Stimulated activated CD8-positive, alpha-beta memory T cell treated with anti-CD3 and anti-CD28 coated beads, Interleukin-4, amount 100 ng/mL, for 4 hours (primary cell): Measurements from ENCODE around the gene ASTN2.

ENCODE experiments used
- DNase-seq, 2 donors: peaks; one replicate each; pipeline ENCODE4 v3.0.0-alpha.2; 2020; ENCODE audit warnings: low read depth in 2 of 2, low spot score in 1 of 2

ASTN2 gene

GRCh38 chr9:117414906-117415331, at the start of gene ASTN2:
TSS of gene ASTN2 (minus strand) at chr9:117415057. CDS start at chr9:117414938, 119 bp downstream.
- DNase-seq = no peak

DNA sequence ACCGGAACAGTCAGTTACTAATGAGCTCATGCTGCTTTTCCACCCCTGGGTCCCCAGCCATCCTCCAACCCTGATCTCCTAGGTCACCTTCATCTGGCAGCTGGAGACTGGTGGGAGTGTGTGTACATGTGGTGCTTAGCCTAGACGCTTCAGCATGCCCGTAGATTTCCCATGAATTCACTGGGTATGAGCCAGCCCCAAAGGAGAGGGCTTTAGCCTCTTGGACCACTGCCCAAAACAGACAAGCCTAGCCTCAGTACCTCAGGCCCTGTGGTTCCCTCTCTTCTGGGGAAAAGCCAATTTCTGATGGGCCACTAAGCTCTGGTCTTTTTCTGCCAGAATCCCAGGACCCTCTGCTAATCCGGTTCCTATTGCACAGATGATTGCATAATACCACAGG, 48.0 kb upstream of the ASTN2 start:
- DNase-seq = no peak

- no peak for DNase-seq
These were observed 46.5 kb upstream of the ASTN2 start for GRCh38 chr9:117461386-117461785.

DNA sequence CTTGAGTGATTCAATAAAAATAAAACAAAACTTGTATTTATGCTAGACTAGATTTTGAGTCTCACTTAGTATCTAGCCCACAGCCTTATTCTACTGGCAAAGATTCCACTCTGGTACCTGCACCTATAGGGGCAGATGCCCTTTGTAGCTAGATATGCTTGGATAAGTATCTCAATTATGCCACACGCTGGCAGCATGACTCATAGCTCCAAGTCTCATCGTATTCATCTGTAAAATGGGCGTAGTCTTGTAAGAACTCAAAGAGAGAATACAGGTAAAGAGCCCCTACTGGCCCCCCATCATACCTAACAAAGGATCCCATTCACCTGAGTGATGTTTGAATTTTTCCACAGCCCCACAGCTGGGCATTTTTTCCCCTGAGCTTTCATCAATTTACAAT, 45.9 kb upstream of the ASTN2 start:
- DNase-seq = no peak

DNA sequence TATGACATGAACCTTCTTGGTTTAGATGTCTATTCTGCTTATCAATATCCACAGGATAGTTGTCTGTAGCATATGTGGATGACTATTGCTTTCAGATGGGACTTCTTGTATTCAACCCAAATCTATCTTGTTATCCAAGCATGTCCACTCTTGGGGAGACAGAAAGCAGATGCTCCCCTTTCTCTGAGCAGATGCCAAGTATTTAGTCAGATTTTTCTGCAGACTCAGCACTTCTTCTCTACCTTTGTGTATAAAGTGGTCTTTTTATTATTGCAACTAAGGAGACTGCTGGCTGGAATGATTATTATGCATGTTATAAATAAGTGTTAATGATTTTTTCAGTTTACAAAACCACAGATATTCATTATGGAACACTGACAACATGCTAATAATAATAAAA, 45.1 kb upstream of the ASTN2 start:
- DNase-seq = no peak

DNA sequence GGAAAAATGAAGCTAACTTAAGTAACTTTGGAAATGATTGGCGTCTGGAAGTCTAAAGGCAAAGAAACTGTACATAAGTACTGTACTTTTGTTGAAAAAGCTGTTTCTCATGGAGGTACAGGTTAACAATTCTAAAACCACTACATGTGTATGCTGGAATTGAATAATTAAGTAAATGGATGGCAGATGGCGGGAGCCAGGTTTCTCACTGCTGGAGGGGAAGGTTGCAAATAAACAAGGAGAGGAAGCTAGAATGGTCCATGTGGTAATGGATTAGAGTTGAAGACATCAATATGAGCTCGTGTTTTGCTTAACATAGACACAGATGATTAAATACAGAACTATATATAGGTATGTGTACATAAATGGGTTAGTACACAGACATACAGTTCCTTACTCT, 43.2 kb upstream of the ASTN2 start:
- no peak for DNase-seq

- DNase-seq = no peak
These were observed 39.9 kb upstream of the ASTN2 start for GRCh38 chr9:117454711-117455110.

DNA sequence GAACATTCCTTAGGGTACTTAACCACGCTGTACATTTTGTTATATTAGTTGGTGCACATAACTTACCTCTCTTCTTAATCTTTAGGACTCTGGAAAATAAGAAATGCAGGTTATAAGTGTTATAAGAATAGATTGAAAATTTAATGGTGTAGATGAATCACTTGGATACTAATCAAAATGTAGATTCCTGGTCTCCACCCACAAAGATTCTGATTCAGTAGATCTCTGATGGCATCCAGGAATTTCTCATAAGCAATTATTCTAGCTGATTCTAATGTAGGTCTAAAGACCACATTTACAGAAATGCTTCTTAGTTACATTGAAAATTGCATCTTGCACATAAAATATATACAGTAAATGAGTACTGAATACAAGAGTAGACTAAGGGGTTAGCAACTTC, 38.9 kb upstream of the ASTN2 start:
- no peak for DNase-seq

GRCh38 chr9:117451311-117451710, 36.5 kb upstream of the ASTN2 start:
- no peak for DNase-seq

DNA sequence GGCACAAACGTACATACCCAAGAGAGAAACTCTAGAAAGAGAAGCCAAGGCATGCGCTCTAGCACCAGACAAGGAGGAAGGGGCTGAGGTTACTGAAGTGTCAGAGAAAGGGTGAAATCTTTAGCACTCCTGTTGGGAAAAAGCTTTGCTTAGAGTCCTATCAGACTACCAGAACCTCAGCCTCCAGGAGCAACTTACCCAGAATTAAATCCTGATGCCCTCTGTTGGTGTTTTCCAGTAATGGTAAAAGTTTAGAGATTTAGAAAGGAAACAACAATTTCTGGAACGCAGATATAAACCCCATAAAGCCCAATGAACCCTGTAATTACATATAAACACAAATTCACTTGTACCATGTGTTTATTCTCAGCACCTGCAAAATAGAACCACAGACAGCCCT, 33.2 kb upstream of the ASTN2 start:
- DNase-seq = no peak

DNA sequence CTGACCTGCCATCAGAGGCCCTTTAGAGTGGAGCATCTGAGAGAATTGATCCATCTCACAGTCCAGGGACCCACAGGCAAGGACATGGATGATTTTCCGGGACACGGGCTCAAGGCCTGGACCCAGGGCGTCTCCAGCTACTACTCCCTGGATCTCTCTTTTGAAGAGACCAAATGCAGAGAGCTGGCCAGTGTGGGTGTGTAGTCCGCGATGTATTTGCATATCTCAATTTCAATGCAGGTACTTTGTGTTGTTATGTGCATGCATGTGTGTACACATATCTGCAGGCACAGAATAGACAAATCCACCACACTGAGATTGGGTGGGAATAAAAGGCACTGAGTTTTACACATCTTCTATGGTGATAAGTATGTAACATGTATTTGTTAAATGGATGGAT, 30.8 kb upstream of the ASTN2 start:
- no peak for DNase-seq

GRCh38 chr9:117444501-117444900, 29.6 kb upstream of the ASTN2 start:
- DNase-seq = no peak

DNA sequence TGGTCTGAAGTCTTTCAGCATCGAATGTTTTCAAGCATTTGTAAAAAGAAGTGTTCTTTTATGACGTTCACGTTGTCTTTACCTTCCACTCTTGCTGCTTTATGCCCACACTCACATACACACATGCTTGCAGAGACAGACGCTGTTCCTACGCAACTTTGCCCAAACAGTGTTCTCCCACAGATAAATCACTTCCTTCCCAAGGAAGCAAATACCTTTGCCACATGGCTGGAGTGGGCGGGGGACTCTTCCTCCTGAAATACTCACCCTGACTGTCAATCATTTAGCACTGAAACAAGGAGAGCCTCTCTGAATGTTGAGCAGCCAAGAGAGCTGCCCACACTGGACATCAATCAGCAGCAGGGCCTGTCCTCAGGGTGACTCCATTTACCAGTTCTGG, 22.4 kb upstream of the ASTN2 start:
- DNase-seq = no peak

- DNase-seq = no peak
These were observed 20.9 kb upstream of the ASTN2 start for GRCh38 chr9:117435630-117436261.

GRCh38 chr9:117434566-117434965, 19.7 kb upstream of the ASTN2 start:
- no peak for DNase-seq

GRCh38 chr9:117430813-117431212, 16.0 kb upstream of the ASTN2 start:
- no peak for DNase-seq

GRCh38 chr9:117427357-117427913, 12.6 kb upstream of the ASTN2 start:
- no peak for DNase-seq

DNA sequence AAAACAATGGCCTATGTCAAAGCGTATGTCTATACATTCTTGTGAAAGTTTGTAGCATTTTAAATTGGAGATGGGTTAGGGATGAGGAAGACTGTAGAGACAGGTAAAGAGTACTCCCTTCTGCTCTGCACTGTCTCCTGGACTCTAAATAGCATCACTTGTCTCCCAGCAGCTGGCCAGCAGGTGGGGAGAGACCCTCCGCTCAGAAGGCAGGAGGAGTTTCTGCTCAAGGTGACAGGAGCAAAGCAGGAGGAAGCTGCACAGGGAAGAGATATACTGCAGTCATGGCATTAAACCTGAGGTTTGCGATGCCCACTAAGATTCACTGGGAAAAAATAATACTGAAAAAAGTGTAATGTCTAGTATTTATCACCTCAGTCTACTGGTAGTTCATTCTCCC, 10.7 kb upstream of the ASTN2 start:
- DNase-seq = no peak

DNA sequence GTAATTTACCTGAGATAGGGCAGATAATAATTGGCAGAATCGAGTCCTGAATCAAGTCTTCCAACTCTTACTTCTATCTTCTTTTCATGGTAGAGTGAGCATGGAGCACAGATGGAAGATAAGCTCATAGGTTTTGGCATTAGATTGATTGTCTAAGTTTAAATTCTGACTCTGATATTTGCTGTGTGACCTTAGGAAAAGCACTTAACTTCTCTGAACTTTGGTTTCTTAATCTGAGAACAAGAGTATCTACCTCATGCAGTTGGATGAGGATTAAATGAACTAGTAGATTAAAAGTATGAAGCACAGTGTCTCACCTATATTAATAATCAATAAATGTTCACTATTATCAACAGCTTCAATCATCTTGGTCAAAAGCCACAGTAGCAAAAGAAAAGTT, 9.4 kb upstream of the ASTN2 start:
- no peak for DNase-seq

GRCh38 chr9:117418111-117418510, 3.3 kb upstream of the ASTN2 start:
- DNase-seq = no peak

DNA sequence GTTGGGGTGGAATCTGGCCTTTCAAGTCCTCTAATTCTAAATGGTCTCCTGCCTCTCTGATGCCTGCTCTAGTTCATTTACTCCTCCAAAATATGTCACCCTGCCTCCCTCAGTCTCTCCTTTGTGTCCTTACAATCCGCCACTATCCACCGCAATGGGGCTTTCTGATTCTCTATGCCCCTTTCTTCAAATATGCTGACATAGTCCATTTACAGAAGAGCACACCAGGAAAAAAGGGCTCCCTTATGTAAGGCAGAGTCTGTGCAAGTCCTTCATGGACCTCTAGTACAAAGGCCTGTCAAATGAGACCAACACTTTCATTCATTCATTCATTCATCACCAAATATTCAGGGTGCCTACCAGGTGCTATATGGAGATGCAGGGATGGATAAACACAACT, 2.0 kb upstream of the ASTN2 start:
- DNase-seq = no peak

DNA sequence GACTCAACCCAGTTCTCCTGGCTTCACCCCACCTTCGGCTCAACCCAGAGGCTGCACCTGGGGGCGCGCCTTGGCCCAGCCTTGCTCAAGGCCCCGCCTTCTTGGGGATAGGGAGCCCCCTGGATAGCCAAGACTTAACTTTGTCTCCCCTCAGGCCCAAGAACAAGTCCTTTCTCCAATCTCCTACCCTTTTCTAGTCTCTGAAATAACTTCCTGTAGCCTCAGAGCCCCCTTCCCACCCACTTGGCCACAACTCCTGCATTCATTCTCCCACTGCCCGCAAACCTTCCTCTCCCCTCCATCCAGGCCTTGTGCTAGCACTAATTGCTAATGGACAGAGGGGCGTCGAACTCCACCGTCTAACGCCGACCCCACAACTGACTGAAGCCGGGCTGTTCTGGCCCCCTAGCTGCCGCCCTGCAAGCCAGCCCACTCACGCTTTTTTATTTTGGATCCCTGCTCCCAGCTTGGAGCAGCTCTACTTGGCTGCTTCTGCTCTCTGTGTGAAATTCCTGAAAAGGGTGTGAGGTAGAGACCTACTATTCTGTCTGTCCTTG, 579 bp upstream of the ASTN2 start:
- DNase-seq = no peak
